Stimulated activated CD8-positive, alpha-beta memory T cell treated with anti-CD3 and anti-CD28 coated beads, Interleukin-15, amount 100 ng/mL, for 4 hours (primary cell): Measurements from ENCODE around the gene CENPW.

ENCODE experiments used
- DNase-seq, 2 donors: peaks; one replicate each; pipeline ENCODE4 v3.0.0-alpha.2; 2020; ENCODE audit warnings: low read depth in 2 of 2

CENPW gene

GRCh38 chr6:126339796-126340609 lies at the start of gene CENPW:
Gene CENPW (plus strand): TSS chr6:126340115. CDS start chr6:126340274, 159 bp downstream.
- peak; percentile 76 to 89 for DNase-seq

DNA sequence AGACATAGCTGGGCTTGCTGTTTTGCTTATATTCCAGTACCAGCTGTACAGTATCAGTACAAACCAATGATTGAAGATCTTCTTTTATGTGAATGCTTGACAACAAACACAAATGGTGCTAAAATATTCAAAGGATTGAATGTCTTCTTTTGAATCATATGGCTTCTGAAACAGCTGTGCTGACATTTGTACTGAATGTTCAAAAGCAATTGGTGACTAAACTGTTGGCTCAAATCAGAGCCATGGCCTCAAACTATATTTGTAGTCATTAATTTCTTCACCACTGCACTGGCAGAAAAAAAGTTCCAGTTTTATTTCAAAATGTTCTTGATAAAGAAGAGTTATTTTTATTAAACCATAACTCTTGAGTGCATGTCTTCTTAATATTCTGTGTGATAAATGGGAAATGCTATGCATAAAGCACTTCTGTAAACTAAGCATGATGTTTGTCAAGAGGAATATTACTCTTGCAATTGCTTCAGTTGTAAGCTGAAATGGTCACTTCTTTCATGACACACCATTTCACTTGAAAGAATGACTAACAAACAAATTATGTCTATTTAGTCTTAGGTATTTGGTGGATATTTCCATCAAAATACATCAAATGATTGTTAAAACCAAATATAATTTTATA lies 45.9 kb upstream of the CENPW start:
- DNase-seq = no peak

DNA sequence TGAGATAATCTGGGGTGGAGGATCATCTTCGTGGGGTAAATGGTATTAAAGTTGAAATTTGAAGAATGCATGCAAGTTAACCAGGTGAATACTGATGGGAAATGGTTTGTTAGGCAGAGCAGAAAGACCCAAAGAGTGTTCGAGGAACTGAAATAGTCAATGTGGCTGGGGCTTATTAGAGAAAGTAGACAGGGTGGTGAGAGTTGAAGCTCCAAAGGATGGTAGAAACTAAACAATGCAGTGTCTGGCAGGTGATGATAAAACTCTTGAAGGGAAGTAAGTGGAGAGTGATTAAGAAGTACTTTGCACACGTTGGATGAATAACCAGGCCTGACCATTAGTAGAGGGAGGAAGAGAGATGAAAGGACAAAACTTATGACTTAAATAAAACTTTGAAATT lies 39.8 kb upstream of the CENPW start:
- DNase-seq = no peak

DNA sequence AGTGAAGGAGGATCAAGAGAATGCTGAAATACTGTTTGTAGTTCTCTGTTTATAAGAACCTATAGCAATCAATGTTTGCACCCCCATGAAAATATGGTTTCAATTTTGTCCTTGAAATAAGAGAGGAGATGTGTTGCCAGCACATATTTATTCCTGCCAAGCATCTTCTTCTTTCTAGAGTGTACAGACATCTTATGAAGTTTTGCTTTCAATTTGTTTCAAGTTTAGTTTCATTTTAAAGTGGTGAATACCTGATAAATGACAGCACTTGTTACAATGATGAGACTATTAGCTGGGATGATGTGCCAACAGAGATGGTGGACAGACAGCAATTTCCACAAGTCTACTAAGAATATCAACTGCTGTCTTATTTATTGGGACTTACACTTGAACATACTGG lies 39.2 kb upstream of the CENPW start:
- DNase-seq = no peak

DNA sequence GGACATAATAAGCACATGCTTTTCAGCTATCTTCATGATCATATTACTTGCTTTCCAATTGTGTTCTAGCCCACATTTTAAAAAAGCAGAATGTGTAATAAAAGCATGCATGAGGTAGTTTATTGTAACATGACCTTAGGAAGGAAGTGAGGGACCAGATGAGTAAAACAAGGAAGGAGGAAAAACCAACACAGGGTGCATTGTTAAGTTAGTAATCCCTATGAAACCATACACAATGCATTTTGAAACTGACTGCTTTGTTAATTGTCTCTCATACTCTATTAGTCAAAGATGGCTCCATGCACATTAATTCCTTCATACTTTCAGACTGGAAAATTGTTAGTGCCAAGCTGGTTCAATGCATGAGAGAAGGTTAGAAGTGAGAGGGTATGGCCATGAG lies 37.7 kb upstream of the CENPW start:
- DNase-seq = no peak

GRCh38 chr6:126307849-126308248 lies 32.1 kb upstream of the CENPW start:
- no peak for DNase-seq

DNA sequence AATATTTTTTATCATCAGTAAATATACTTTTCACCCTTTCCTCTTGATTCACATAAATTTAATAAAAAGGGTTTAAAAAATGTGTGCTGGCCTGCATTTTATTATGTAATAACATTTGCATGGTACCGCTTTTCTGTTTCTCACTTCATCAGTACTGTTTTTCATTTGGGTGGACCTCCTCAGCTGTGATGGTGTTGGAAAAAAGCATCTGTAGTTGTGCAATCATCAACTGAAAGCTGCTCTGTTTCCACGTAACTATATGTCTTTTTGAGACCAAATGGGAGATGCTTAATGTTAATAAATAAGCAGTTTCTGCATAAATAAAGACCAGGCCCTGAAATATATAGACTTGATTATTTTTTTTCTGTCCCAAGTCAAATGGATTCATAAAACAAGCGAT lies 31.6 kb upstream of the CENPW start:
- DNase-seq = no peak

- no peak for DNase-seq
These were observed 27.8 kb upstream of the CENPW start for GRCh38 chr6:126312013-126312665.

DNA sequence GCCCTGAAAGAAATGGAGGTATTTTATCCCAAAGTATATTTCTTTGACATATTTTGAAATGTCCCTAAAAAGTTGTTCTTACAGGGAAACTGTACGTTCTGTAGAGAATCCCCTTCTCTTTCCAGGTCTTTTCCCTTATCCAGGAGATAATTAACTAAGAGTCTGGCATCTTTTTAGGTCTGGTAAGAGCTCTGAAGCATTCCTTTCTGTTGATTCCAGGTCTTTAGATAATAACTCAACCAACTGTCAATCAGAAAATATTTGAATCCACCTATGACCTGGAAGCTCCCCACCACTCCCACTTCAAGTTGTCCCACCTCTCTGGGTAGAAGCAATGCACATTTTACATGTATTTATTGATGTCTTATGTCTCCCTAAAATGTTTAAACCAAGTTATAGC lies 26.0 kb upstream of the CENPW start:
- no peak for DNase-seq

GRCh38 chr6:126318797-126319196 lies 21.1 kb upstream of the CENPW start:
- DNase-seq = no peak

DNA sequence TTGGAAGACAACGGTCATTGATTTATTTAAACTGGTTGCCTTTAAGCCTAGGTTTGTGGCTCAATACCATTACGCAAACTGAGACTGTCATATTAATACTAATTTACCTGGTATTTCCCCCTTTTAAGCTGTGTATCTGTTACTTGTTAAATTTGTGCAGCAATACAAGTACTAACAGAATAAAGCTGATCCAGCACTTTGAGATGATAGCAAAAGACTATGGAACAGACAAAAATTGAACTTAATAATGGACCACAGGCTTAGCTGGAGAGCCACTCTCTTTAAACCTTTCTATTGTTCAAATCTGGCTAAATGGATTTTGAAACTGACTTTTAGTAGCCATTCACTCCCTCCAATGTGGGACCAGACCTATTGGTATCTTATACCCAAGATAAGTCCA lies 6.2 kb upstream of the CENPW start:
- DNase-seq = no peak

DNA sequence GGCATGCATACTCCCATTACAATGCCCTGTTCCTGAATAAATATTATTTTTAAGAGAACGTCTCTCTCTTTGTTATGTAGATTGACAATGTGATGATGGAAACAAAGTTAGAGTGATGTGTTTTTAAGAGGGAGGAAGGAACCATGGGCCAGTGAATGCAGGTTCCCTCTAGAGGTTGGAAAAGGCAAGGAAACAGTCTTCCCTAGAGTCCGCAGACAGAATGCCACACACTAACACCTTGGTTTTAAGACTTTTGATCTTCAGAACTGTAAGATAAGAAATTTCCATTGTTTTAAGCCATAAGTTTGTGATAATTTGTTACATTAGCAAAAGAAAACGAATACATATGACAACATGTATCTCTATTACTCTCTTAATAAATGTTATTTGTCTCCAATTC lies 4.7 kb upstream of the CENPW start:
- DNase-seq = no peak

DNA sequence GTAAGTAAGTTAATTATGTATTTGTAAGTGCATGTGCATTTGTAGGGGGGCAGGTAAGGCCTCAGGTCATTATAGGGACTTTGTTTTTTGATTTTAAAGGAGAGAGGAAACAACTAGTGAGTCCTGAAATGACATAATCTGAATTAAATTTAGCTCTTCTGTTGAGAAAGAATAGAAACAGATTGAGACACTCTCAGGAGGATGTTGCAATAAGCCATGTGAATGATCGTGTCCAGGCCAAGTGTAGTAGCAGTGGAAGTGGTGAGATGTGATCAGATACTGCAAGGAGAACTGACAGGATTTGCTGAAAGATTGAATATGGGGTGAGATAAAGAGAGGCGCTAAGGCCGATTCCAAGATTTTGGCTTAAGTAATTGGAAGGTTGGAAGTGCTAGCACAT lies 2.6 kb upstream of the CENPW start:
- DNase-seq = no peak

DNA sequence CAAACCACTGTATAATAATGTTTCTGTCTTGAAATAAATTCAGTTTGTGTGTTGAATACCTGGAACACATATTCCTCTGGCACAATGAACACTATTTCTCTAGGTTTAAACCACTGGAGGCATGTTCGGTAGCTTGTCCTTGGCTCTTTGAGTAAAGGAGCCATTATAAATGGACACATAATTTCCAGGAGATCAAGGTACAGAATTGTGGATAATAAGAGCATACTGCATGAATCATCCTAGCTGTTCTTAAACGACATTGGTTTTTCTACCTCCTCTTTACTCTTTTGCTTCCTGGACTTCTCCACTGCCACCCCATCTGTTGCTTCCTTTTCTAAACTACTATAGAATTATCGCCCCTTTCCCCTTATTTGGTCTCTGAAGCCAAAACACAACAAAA lies 1.2 kb downstream of the CENPW start:
- DNase-seq = no peak

GRCh38 chr6:126344181-126344580 lies 4.3 kb downstream of the CENPW start:
- DNase-seq = no peak

- no peak for DNase-seq
These were observed 12.0 kb downstream of the CENPW start for GRCh38 chr6:126351960-126352359.

GRCh38 chr6:126352514-126352913 lies 12.6 kb downstream of the CENPW start:
- no peak for DNase-seq

- no peak for DNase-seq
These were observed 16.6 kb downstream of the CENPW start for GRCh38 chr6:126356526-126356925.

- DNase-seq = no peak
These were observed 20.1 kb downstream of the CENPW start for GRCh38 chr6:126359936-126360537.

GRCh38 chr6:126361832-126362440 lies 22.0 kb downstream of the CENPW start:
- DNase-seq = no peak

DNA sequence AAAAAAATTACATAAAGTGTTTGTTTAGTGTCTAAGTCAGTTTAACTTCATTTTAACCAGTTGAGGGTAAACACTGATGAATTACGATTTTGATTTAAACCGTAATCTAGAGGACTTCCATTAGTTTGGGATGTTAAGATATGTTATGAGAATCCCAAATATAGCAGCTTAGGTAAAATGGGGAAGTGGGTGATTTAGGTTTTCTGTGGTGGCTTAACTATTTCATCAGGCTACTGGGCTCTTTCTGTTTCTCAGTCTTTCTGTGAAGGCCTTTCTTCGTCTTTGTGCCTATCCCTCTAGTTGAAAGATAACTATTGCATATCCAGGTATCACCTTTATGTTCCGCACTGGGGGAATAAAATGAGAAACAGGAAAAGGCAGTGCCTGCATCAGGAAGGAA lies 27.9 kb downstream of the CENPW start:
- DNase-seq = no peak

DNA sequence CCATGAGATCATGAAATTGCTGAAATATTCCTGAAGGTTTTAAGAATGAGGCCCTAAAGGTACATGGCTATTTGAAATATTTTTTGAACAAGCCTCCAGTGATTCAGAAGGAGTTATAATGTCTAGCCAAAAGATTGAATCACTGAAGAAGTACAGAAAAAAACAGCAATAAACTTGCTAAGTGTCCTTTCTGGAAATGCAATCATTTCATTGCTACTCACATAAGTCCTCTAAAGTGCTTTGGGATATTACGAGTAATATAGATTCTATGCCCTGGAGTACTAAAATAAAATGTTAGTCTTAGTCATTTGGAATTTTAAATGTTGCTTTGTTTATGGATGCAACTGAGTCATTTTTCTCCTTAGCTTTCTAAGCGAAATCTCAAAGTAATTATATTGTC lies 32.7 kb downstream of the CENPW start:
- DNase-seq = no peak
